ENCODE measurements around the gene FBN1.

FBN1 gene

GRCh38 chr15:48432688-48433087, 212.8 kb downstream of the FBN1 start:
- Histone ChIP-seq H3K9ac (ENCODE audit: low read length) (no peak overlapping the region), H3K4me2 (ENCODE audit: low read length) (no peak overlapping the region), H3K36me3 (replicated peaks; ENCODE audit: low read depth, low read length) (no peaks in the 10 kb centered on the region), H2AFZ (ENCODE audit: low read depth, low read length) (no peak overlapping the region), H3K27me3 (ENCODE audit: low read depth, low read length) (no peaks in the 10 kb centered on the region), H3K27ac (ENCODE audit: low read length) (no peak overlapping the region), H3K9me3 (ENCODE audit: insufficient read depth, low read length) (no peaks in the 10 kb centered on the region), H4K20me1 (ENCODE audit: insufficient read depth, low read length) (no peaks in the 10 kb centered on the region), H3K79me2 (ENCODE audit: low read length) (no peaks in the 10 kb centered on the region), H3K4me3 (ENCODE audit: low read length) (no peak overlapping the region), H3K4me1 (ENCODE audit: low read length) (peaks cover 6% of the 10 kb centered on the region; the same call in 1 of the 2 replicates)
- TF ChIP-seq CTCF (IDR thresholded peaks at IDR 0.05; ENCODE audit: low read depth, low read length) (no peak), EZH2phosphoT487 (IDR thresholded peaks at IDR 0.05; ENCODE audit: low read depth) (no peak)

- no peak overlapping the region for H3K27ac ChIP-seq (ENCODE audit: low read length)
- H3K4me2 ChIP-seq (ENCODE audit: low read length): no peak overlapping the region
- no peaks in the 10 kb centered on the region for H3K79me2 ChIP-seq (ENCODE audit: low read length)
- no peaks in the 10 kb centered on the region for H4K20me1 ChIP-seq (ENCODE audit: insufficient read depth, low read length)
- H3K4me1 ChIP-seq (ENCODE audit: low read length): no peaks in the 10 kb centered on the region
- H3K4me3 ChIP-seq (ENCODE audit: low read length): no peak overlapping the region
- no peak overlapping the region for H2AFZ ChIP-seq (ENCODE audit: low read depth, low read length)
- no peaks in the 10 kb centered on the region for H3K9me3 ChIP-seq (ENCODE audit: insufficient read depth, low read length)
- H3K9ac ChIP-seq (ENCODE audit: low read length): no peak overlapping the region
- no peaks in the 10 kb centered on the region for H3K36me3 ChIP-seq (replicated peaks; ENCODE audit: low read depth, low read length)
- H3K27me3 ChIP-seq (ENCODE audit: low read depth, low read length): no peaks in the 10 kb centered on the region
- TF ChIP-seq EZH2phosphoT487 (IDR thresholded peaks at IDR 0.05; ENCODE audit: low read depth) (no peak), CTCF (IDR thresholded peaks at IDR 0.05; ENCODE audit: low read depth, low read length) (no peak)
These were observed 217.5 kb downstream of the FBN1 start for GRCh38 chr15:48427960-48428547.

GRCh38 chr15:48427479-48427878, 218.0 kb downstream of the FBN1 start:
- H3K9me3 ChIP-seq (ENCODE audit: insufficient read depth, low read length): no peaks in the 10 kb centered on the region
- H4K20me1 ChIP-seq (ENCODE audit: insufficient read depth, low read length): no peaks in the 10 kb centered on the region
- H3K27ac ChIP-seq (ENCODE audit: low read length): no peak overlapping the region
- TF ChIP-seq EZH2phosphoT487 (IDR thresholded peaks at IDR 0.05; ENCODE audit: low read depth) (no peak), CTCF (IDR thresholded peaks at IDR 0.05; ENCODE audit: low read depth, low read length) (no peak)
- H3K27me3 ChIP-seq (ENCODE audit: low read depth, low read length): no peaks in the 10 kb centered on the region
- no peak overlapping the region for H3K4me2 ChIP-seq (ENCODE audit: low read length)
- H3K9ac ChIP-seq (ENCODE audit: low read length): no peak overlapping the region
- no peaks in the 10 kb centered on the region for H3K4me1 ChIP-seq (ENCODE audit: low read length)
- H3K36me3 ChIP-seq (replicated peaks; ENCODE audit: low read depth, low read length): no peaks in the 10 kb centered on the region
- no peaks in the 10 kb centered on the region for H3K79me2 ChIP-seq (ENCODE audit: low read length)
- no peak overlapping the region for H3K4me3 ChIP-seq (ENCODE audit: low read length)
- no peak overlapping the region for H2AFZ ChIP-seq (ENCODE audit: low read depth, low read length)

- Histone ChIP-seq H3K36me3 (replicated peaks; ENCODE audit: low read depth, low read length) (no peaks in the 10 kb centered on the region), H3K27me3 (ENCODE audit: low read depth, low read length) (no peaks in the 10 kb centered on the region), H4K20me1 (ENCODE audit: insufficient read depth, low read length) (no peaks in the 10 kb centered on the region), H2AFZ (ENCODE audit: low read depth, low read length) (no peak overlapping the region), H3K4me3 (ENCODE audit: low read length) (no peak overlapping the region), H3K27ac (ENCODE audit: low read length) (no peak overlapping the region), H3K9me3 (ENCODE audit: insufficient read depth, low read length) (no peaks in the 10 kb centered on the region), H3K4me1 (ENCODE audit: low read length) (no peaks in the 10 kb centered on the region), H3K9ac (ENCODE audit: low read length) (no peak overlapping the region), H3K4me2 (ENCODE audit: low read length) (no peak overlapping the region), H3K79me2 (ENCODE audit: low read length) (no peaks in the 10 kb centered on the region)
- TF ChIP-seq EZH2phosphoT487 (IDR thresholded peaks at IDR 0.05; ENCODE audit: low read depth): no peak
These were observed 218.6 kb downstream of the FBN1 start for GRCh38 chr15:48426941-48427340.
